HG02840 (cell line): ENCODE measurements around the gene WNK1.
"Not testable (repeated sequence)": the region's sequence is repeated elsewhere in the genome, so short reads cannot be mapped to it uniquely, and the experiment has no call there.

ENCODE experiments used
- ATAC-seq: cut with Tn5 transposase; IDR thresholded peaks from one replicate; pipeline ENCODE4 v1.9.1; 2021; ENCODE audit warnings: mild to moderate bottlenecking, moderate library complexity, moderate number of reproducible peaks; ENCODE audit not compliant: unreplicated experiment, low FRiP score

Gene WNK1

DNA sequence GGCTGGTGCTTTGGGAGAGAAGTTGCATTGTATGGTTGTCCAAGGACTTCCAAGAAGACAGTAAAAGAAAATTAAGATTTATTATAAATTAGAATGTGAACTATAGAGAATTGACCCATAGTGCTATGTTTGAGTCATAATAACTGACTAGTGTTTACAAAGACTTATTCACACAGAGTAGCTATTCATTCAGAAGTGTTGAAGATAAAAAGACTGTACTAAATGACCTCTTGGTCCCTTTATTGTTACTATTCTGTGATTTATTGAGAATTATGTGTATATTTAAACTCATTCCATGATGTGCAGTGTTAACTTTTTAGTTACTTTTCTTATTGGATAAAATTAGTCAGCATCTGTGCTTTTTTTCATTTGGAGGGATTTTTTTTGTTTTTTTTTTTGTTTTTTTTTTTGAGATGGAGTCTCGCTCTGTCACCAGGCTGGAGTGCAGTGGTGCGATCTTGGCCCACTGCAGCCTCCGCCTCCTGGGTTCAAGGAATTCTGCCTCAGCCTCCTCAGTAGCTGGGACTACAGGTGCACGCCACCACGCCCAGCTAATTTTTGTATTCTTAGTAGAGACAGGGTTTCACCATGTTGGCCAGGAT is 24.5 kb downstream of the WNK1 start:
- ATAC-seq: not testable (repeated sequence)

DNA sequence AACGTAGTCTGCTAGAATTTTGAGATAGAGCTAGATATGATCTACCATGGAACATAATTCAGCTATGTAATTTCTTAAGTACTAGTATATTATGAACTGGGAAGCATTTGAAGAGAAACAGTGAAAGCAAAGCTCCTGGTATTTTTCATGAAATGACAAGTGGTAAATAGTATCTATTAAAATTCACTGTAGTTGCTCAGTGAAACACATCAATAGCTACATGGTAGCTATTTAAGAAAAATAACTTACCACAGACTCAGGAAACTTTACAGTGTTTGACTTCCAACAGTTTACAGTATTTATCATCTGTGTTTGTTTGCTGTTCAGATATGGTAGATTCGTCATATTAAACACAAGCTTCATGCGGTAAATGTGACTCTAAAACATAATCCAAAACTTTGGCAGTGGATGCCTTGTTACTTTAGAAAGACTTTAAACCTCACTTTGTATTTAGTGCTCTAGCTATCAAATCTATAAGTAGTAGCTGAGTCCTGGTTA is 25.2 kb downstream of the WNK1 start:
- ATAC-seq: no peak

GRCh38 chr12:778615-779014 is 26.2 kb downstream of the WNK1 start:
- ATAC-seq: no peak

GRCh38 chr12:779745-780734 is 27.7 kb downstream of the WNK1 start:
- no peak for ATAC-seq

GRCh38 chr12:780750-781379 is 28.5 kb downstream of the WNK1 start:
- ATAC-seq: no peak

GRCh38 chr12:785706-786105 is 33.3 kb downstream of the WNK1 start:
- no peak for ATAC-seq

- no peak for ATAC-seq
Observed at GRCh38 chr12:788288-788687, 35.9 kb downstream of the WNK1 start.

DNA sequence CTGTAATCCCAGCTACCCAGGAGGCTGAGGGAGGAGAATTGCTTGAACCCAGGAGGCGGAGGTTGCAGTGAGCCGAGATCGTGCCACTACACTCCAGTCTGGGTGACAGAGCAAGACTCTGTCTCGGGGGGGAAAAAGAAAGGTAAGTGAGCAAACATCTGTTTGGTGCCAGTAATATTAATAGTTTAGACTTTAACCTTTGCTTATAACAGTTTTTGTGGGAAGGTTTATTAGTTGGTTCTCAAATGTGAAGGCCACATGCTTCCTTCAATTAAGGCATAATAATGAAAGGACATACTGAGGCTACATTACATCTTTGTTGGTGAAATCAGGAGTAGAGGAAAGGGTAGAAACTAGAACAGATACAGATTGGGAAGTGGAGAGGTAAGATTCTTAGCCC is 36.4 kb downstream of the WNK1 start:
- ATAC-seq: not testable (repeated sequence)

DNA sequence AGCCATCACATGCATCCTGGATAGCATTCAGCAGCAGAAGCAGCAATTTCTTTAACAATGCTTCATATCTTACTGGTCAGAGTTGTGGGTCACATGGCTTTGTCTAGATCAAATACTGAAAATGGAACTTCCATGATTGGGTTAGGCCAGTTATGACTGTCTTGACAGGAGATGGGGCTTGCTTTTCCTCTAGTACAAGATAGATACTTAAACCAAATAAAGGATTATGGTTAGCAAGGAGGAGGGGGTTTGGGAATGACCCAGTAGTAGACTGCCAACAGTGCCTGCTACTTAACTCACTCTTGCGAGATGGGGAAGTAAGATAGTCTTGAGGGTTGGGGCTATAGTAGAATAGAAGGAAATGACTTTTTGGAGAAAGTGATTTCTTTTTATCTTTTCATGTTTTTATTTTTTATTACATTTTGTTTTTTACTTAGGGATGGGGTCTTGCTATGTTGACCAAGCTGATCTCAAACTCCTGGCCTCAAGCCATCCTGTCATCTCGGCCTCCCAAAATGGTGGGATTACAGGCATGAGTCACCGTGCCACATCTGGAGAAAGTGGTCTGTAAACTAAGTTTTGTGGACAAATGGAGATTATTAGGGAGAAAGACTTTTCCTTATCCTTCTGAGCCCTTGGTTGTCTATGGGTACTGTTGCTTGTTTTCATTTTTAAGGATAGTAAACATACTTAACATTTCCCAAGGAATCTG is 37.6 kb downstream of the WNK1 start:
- ATAC-seq: no peak

GRCh38 chr12:790608-791007 is 38.2 kb downstream of the WNK1 start:
- no peak for ATAC-seq

DNA sequence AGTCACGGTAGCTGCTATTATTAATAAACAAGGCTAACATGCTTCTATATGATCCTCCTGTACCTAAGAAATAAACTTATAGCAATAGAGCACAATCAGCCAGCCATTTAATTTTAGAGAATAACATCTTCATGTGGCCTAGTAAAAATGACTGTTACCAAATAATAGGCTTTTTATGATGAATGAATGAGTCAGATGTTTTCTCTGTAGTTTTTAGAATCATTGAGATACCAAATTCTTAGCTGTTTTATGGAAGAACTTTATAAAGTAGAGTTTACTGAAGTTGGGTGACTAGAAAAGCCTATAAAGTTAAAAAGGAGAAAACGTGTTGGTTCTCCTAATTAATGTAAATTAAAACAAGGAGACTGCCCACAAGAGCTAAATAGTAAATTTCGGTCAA is 40.7 kb downstream of the WNK1 start:
- ATAC-seq: no peak

DNA sequence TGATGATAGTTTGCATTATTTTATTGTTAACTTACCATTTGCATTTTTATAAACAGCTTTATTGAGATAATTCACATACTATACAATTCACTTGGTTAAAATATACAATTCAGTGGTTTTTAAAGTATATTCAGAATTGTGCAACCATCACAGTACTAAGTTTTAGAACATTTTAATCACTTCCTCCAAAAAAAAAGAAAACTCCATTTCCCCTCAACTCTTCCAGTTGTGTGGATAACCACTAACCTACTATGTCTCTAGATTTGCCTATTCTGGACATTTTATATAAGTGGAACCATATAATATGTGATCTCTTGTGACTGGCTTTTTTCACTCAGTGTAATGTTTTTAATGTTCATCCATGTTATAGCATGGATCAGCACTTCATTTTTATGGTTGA is 41.3 kb downstream of the WNK1 start:
- ATAC-seq: no peak

GRCh38 chr12:795305-795704 is 42.9 kb downstream of the WNK1 start:
- no peak for ATAC-seq

GRCh38 chr12:800401-800800 is 48.0 kb downstream of the WNK1 start:
- ATAC-seq: no peak

DNA sequence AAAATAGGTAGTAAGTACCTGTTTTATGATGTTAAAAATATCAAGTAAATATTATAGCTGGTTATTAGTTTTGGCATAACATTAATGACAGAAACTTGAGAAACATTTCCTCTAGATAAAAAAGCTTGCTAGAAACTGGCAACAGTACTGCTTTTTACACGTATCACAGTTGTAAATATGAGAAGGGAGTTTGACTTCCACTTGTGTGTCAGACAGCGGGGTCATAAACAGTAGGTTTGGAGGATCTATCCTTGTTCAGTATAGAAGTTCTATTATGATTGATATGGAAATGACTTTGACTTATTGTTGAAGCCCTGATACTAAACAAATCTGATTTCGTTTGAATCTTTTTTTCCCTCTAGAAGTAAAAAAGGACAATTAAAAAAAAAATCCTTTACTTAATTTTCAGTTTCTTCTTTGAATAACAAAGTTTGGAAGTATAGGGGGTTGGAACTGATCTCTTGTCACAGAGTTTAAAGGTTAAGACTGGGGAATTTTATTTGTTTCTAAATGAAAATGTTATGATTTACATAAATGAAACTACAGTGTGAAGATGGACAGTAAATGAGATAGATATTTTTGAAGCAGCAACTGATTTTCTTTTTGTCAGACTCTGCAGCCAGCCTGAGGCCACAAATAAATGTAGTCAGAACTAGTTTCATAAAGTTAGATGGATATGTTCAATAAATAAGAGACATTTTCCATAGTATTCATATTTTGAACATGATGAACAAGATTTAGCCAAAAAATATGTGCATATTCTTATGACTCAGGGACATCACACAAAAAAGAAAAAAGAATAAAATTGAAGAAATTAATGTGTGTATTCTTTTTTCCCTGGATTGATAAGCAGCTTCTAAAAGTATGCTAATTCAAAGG is 50.1 kb downstream of the WNK1 start:
- no peak for ATAC-seq

DNA sequence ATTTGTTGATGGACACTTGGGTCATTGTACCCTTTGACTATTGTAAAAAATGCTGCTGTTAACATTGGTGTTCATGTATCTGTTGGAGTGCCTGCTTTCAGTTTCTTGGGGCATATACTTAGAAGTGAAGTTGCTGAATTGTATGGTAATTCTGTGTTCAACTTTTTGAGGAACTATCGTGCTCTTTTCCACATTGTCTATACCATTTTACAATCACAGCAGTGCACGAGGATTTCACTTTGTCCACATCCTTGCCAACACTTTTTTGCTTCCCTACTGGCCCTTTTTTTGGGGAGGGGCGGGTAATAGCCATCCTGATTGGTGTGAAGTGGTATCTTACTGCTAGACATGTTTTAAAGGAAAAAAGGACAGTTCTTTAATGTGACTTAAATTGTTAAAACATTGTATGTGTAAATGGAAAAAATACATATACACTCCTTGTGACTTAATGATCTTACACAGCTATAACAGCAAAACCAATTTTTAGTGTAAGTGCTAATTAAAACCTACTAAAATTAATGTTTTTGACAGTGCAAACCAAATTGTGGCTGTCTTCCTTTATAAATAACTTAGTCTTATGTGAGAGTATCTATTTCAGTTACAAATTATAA is 52.7 kb downstream of the WNK1 start:
- no peak for ATAC-seq

DNA sequence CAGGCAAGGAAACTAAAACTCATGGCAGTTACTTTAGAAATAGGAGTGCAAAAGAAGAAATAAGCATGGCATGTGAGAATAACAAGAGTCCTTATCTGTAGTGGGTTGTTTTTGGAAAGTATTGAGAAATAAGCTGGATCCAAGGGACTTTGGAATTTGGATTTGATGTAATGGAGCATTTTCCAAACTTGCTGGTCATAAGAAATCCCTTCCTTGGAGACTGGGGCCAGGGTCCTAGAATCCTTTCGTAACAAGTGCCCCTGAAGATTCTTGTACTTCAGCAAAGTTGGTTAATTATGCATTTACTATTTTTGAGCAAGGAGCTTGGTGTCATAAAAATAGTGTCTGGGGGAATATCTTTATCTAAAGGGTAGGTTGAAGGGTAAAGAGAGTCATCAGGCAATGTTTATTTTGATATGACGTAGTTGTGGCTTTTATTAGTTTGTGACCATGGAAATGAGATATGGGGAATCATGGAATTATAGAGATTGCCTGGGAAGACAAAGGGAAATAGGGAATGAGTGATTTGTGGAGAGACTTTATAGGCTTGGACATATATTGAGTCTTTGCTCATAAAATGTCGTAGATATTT is 53.9 kb downstream of the WNK1 start:
- no peak for ATAC-seq

- no peak for ATAC-seq
Observed at GRCh38 chr12:807041-807735, 54.8 kb downstream of the WNK1 start.
